NCI-H748 (cell line): ENCODE data around the gene DZIP1L.
"Not testable (repeated sequence)": the region's sequence is repeated elsewhere in the genome, so short reads cannot be mapped to it uniquely, and the experiment has no call there.

Source experiments
- DNase-seq: peaks from one replicate; lab custom pipeline; 2025; ENCODE audit not compliant: unreplicated experiment; lab: John Stamatoyannopoulos, UW

Gene DZIP1L, protein sequence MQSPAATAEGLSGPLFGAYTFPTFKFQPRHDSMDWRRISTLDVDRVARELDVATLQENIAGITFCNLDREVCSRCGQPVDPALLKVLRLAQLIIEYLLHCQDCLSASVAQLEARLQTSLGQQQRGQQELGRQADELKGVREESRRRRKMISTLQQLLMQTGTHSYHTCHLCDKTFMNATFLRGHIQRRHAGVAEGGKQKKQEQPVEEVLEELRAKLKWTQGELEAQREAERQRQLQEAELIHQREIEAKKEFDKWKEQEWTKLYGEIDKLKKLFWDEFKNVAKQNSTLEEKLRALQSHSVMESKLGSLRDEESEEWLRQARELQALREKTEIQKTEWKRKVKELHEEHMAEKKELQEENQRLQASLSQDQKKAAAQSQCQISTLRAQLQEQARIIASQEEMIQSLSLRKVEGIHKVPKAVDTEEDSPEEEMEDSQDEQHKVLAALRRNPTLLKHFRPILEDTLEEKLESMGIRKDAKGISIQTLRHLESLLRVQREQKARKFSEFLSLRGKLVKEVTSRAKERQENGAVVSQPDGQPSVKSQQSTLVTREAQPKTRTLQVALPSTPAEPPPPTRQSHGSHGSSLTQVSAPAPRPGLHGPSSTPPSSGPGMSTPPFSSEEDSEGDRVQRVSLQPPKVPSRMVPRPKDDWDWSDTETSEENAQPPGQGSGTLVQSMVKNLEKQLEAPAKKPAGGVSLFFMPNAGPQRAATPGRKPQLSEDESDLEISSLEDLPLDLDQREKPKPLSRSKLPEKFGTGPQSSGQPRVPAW

DNA sequence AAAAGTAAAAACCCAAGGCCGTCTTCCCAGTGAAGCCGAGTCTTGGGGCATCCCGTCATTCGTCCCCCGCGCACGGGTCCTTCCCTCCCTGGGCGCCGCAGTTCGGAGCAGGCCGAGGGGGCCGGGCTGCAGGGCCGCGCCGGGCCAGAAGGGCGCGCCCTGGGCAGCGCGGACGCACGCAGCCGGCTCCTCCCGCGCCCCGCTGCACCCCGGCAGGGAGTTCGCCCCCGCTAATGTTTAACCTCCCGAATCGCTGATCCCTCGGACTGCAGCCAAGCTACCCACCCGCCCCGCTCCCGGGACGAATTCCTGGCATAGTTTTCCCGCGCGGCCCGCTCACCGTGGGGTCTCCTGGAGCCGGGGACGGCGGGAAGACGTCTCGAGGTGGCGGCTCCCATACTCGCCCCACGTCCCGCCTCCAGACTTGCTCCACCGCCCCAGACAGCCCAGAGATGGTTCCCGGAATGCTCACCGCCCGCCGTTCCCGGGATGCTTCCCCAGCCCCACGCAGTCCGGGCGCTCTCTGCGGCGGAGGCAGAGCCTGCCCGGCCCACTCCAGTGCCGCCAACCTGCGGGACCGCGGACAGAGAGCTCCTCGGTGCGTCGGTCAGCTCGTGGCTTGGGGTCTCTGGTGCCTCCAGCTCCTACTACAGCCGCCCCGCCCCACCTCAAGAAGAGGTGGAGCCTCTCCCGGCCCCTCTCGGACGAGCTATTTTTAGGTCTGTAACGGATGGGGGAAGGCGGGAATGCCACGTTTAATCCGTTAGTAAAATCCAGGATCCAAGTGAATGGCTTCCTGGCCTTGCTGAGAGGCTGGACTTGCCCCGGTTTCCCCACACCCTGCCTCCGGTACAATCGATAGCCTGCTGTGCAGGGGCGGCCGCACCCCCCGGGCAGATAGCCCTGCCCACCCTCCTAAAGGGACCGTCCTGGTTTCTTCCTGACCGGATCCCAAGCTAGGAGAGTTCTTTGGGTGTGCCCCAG lies at the start of gene DZIP1L:
DZIP1L (minus strand) TSS at position 621 of the 984 bp plus-strand sequence. CDS start 11,637 bp downstream, outside the sequence.
- DNase-seq: peak; percentile 62

DNA sequence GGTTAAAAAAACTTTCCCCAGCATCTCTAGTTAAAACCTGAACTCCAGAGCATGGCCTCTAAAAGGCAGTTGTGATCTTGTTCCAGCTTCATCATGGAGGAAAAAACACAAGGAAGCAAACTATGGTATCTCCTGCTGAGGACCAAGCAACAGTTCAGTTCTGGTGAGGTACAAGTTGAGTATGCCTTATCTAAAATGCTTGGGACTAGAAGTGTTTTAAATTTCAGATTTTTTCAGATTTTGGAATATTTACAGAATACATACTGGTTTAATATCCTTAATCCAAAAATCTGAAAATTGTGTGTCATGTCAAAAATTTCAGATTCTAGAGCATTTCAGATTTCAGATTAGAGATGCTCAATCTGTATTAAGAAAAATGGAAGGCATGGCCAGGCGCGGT lies 49.7 kb upstream of the DZIP1L start:
- DNase-seq: no peak

DNA sequence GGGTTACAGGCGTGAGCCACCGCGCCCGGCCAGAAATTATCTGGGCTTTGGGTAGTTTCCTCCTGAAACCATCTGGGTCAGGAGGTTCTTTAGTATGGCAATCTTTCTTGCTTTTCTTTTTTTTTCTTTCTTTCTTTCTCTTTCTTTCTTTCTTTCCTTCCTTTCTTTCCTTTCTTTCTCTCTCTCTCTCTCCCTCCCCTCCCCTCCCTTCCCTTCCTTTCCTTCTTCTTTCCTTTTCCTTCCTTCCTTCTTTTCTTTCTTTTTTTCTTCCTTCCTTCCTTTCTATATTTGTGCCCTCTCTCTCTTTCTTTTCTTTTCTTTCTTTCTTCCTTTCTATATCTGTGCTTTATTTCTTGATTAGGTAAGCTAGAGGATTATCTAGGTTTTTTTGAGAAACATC lies 42.3 kb upstream of the DZIP1L start:
- DNase-seq: no peak

DNA sequence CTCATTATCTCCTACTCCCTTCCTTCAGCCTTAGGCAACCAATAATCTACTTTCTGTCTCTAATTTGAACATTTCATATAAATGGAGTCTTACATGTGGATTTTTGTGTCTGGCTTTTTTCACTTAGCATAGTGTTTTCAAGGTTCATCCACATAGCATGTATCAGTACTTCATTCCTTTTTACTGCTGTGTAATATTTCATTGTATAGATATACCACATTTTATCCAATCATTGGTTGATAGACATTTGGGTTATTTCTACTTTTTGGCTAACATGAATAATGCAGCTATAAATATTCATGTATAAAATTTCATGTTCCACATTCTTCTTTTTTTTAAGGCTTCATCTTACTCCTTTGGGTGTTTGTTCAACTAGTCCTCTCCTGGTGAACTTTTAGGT lies 39.1 kb upstream of the DZIP1L start:
- no peak for DNase-seq

DNA sequence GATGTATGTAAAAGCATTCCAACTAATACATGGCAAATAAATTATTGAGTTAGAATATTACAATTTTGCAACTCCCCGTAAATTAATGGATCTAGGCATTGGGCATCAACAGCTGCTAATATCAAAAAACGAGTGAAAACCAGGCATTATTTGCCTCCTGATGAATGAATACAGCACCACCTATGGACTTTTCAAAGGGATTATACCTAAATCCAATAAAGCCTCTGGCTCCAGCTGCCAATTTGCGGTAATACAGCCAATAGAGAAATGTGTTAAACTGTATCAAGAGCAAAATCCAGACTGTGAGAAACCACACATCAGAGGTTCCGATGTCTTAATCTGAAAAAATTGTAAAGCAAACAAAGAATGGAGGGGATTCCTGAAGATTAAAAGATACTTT lies 33.1 kb upstream of the DZIP1L start:
- peak; percentile 0 for DNase-seq

DNA sequence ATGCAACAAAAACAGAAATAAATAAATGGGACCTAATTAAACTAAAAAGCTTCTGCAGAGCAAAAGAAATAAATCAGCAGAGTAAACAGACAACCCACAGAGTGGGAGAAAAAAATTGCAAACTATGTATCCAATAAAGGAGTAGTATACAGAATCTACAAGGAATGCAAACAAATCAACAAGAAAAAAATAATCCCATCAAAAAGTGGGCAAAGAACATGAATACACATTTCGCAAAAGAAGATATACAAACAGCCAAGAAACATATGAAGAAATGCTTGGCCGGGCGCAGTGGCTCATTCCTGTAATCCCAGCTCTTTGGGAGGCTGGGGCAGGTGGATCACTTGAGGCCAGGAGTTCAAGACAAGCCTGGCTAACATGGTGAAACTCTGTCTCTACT lies 26.8 kb upstream of the DZIP1L start:
- not testable (repeated sequence) for DNase-seq

DNA sequence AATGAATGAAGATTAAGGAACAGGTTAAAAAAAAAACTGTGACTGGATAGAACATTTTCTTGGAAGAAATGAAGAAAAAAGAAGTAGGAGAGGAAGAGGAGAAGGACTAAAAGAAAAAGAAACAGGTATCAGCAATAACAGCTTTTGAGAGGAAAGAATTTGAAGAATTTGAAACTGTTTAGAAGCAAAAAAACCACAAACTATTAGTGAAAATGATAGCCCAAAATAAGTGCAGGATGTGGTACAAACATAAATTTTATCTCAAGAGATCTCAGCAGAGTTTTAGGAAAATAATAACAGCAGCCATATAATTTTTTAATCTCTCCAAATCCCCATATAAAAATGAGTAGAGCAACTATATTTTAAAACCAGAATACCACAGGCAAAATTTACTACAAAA lies 25.5 kb upstream of the DZIP1L start:
- DNase-seq: no peak

DNA sequence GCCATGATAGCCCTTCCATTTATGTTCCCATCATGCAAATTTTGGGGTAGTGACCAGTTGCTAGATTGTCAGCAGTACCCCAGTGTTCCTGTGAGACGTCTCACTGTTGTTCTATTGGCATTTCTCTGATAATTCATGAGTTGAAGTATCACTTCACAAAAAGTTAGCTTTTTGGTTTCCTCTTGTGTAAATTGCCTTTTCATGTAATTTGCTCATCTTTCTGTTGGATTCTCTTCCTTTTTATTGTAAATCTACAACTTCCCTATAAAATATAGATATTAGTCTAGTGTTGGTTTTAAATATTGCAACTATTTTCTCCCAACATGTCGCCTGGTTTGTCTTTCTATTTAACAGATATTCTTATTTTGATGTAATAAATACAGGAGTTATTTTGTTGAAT lies 24.3 kb upstream of the DZIP1L start:
- no peak for DNase-seq

DNA sequence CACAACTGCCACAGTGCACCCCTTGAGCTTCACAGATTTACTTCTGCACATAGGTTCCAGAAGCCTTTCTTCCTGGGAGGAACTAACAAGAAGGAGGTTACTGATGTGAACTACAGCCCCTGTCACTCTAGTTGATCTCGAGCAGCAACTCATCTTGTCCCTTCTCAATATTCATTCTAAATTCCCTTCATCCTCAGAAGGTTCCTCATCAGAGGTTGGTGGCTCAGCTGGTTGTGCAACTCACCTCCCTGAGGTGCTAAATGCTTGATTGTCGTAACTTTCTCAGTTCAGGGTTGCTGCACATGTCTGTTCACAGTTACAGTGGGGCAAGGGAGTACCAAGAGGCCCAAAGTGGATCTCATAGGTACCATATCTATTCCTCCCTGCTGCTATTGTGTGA lies 22.5 kb upstream of the DZIP1L start:
- DNase-seq: no peak

DNA sequence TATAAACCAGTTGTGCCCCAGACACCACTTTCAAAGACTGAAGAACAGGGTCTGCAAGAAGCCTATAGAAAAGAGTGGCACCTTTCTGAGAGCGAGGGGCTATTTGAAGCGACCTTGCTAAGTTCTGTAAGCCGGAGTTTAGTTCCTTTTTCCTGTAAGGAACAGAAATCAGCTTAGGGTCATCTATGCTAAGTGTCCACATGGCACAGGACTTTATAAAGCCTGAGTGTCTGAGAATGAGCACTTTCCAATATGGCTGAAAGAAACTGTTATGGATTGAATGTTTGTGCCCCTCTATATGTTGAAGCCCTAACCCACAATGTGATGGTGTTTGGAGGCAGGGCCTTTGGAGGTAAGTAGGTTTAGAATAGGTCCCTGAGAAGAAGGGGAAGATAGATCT lies 20.8 kb upstream of the DZIP1L start:
- DNase-seq: no peak

DNA sequence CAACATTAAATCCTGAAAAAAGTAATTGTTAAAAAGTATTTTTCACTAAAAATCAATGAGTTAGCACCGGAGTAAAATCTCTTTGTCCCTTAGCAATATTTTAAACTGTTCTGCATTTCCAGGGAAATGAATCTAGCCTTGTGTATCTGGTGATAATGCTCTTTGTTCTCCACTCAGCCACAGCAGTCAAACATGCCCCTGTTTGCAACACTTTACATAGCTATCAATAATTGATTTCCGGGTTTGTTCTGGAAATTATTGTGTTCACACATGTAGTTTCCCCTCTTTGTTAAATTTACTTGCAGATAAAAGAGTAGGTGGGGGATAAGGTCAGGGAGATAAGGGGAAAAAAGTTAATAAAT lies 20.4 kb upstream of the DZIP1L start:
- DNase-seq: no peak

DNA sequence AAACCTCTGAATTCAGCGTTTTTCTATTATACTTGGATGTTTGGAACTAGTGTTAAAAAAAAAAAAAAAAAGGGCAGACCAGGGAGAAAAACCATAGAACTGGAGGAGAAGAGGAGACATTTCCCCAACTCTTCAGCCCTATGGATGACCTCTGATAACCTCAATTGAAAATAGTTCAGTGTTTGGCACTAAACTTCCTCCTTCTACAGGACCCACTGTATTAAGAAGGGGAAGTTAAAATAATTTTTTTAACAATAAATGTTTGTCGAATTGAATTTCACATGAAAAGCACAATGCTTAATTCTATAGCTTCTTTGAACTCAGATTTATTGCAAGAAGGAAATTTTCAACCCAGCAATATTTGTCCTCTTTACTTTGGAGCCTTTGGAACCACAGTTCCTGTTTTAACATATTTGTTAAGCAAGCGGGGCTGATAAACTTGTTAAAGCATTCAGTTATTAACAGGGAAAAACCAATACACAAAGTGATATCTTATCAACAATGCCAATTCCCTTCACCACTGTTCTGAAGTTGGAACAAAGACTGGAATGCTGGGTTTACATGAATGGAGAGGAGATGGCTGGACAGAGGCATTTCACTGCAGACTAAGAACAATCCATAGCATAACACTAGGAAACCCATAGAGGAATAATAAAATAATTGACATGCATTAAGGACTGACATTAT lies 19.9 kb upstream of the DZIP1L start:
- no peak for DNase-seq

DNA sequence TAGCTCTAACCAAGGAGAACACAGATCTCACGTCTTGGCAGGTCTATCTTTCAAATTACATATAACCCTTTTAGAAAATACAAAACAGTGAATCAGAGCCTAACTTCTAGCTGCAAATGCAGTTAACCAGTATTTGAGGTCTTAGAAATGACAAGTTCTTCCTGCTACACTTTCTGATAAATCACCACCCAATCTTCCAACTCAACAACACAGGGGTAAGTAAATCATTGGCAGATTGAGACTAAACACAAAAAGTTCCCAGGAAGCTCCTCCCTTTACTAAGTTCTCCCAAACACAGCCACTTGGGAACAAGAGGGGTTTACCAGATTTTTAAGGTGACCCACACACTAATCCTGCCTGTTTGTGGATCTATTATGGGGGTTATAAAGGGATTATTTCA lies 16.8 kb upstream of the DZIP1L start, which contains the start of gene A4GNT:
A4GNT (minus strand) TSS at position 152 of the 400 bp plus-strand sequence. CDS start 1,134 bp downstream, outside the sequence.
- DNase-seq: no peak

DNA sequence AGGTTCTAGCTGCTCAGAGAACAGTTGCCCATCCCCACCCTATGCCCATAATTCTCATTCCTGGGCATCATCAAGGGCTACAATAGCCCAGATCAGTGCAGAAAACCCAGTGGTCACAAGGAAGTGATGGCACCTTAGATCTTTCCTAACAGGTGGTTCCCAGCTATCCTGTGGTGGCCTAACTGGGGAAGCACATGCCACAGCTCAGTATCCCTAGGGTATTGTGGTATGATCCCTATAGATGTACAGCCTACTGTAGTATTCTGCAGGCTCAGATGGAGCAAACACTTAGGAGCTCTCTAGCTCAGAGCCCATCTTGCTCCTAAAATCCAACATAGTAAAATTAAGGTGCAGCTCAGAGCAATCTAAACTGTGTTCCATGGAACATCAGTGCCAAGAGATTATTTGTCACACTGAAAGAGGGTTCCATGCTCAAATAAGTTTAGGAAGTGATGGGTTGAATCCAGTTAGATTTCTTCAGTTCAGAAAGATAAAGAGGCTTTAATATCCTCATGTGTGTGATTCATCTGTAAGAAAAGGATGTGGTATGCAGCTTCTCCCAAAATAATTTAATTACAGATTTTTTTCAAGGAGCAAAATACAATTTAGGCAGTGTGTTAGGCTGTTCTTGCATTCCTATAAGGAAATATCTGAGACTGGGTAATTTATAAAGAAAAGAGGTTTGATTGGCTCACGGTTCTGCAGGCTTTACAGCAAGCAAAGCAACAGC lies 12.4 kb upstream of the DZIP1L start:
- DNase-seq: no peak

DNA sequence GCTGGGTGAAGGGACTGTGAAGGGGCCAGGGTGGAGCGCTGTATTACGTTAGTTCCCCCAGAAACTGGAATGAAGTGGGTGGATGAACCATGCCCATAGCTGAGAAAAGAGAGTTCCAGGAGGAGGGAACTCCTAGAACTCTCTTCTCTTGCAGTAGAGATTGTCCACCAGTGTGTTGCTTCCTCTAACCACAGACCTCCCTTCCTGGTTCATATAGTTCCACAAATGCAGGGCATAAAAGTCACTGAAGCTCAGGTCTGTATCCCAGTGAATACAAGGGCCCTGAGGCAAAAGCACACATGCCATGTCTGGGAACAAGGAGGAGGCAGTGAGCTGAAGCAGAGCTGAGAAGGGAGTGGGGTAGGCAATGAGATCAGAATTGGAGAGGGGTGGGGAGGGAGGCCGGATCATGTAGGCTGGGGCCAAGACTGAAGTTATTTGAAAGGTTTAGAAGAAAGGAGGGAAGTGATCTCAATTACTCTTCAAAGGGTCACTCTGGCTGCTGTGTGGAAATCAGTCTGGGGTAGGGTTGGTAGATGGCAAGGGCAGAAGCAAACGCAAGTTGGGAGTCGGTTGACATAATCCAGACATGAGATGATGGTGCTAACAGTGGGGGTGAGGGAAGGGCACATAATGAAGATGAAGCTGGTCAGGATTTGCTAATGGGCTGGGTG lies 10.3 kb upstream of the DZIP1L start:
- no peak for DNase-seq

DNA sequence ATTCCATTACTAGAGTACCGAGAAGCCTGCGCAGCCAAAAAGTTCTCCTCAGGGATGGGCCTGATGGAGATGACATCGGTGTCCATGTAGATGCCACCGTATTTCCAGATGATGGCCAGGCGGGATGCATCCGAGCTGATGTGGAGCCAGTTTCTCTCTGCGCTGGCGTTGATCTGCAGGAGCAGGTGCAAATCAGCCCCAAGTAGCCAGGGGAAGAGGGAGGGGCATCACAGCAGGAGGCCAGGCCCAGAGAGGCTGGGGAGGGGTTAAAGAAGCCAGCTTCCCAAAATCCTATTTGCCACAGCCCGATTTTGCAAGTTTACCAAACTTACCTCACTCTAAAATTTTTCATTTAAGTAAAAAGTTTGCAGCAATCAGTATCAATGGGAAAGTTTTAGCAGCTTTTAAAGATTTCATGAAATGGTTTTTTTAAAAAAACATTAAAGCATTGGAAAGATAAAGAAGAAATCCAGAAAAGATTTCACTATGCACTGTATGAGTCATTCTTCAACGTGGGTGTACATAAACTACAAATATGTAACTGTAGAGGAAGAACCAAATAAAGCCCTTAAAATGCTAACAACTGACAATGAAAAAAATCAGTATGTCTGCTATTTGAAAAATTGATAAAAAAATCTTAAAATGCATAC lies 9.4 kb upstream of the DZIP1L start:
- no peak for DNase-seq

DNA sequence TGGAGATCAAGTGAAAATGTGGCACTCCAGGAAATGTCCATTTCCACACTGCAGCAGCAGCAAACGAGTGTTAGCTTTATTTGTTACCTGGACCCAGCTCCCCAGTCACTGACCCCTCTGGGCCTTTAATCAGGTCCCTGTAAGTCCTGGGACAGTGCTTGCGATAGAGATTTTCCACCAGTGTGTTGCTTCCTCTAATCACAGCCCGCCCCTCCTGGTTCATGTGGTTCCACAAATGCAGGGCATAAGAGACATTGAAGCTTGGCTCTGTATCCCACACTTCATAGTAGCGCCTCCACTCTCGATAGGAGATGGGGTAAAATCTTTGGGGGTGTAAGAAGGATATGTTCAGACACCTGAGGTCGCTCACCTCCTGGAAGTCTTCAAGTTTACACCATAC lies 8.8 kb upstream of the DZIP1L start:
- no peak for DNase-seq

DNA sequence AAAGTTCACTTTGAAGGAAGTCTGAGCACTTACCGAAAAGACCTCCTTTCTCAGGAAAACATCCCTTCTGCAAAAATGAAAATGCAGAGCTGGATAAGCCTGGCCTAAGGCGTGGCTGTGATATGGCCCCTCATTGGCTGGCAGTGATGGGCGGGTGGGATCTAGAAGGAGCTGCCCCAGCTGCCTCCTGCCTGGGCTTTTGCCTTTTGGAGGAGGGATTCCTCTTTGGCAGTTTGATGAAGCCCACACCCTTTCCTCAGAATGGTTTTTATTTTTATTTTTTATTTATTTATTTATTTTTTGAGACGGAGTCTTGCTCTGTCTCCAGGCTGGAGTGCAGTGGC lies 4.0 kb upstream of the DZIP1L start:
- no peak for DNase-seq
